HG03103 (cell line): ENCODE results near the gene RNF43.

Experiments
- ATAC-seq: cut with Tn5 transposase; IDR thresholded peaks from one replicate; pipeline ENCODE4 v1.9.1; 2021; ENCODE audit warnings: low read depth; ENCODE audit not compliant: unreplicated experiment

The RNF43 gene

GRCh38 chr17:58417300-58418092 is at the start of gene RNF43:
Gene RNF43 (minus strand): TSS chr17:58417534. CDS start chr17:58415577, 1,957 bp downstream.
- ATAC-seq: peak; percentile 96

GRCh38 chr17:58455491-58455890 is 38.2 kb upstream of the RNF43 start:
- ATAC-seq: no peak

DNA sequence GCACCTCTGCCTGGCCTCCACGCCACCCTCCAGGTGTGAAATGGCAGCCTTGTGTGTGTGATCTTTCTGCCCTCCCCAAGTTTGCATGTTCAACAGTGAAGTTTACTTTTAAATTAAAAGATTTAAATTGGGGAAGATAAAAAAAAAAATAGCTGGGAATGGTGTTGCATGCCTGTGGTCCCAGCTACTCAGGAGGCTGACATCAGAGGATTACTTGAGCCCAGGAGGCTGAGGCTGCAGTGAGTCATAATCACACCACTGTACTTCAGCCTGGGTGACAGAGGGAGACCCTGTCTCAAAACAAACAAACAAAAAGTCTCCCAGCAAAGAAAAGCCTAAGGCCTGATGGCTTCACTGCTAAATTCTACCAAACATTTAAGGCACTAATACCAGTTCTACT is 35.4 kb upstream of the RNF43 start:
- no peak for ATAC-seq

GRCh38 chr17:58447039-58447975 is 30.0 kb upstream of the RNF43 start:
- ATAC-seq: no peak

GRCh38 chr17:58446086-58446485 is 28.8 kb upstream of the RNF43 start:
- ATAC-seq: no peak

GRCh38 chr17:58436805-58437239 is 19.5 kb upstream of the RNF43 start:
- no peak for ATAC-seq

DNA sequence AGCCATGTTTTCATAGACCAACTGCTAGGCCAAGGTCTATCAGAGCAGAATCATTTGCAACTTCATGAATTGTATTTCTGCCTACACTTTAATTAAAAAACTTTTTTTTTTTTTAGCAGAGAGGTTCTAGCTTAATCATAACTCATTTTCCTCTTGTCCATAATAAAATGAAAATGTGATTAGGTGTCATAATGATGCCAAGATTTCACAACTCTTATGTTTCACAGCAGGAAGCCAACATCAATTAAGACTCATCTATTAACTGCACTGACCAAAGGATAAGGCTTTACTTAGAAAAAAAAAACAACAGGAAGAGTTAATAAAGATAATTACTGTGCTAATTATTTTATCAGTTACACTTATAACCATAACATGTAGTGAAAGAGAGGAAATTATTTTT is 18.9 kb upstream of the RNF43 start:
- no peak for ATAC-seq

DNA sequence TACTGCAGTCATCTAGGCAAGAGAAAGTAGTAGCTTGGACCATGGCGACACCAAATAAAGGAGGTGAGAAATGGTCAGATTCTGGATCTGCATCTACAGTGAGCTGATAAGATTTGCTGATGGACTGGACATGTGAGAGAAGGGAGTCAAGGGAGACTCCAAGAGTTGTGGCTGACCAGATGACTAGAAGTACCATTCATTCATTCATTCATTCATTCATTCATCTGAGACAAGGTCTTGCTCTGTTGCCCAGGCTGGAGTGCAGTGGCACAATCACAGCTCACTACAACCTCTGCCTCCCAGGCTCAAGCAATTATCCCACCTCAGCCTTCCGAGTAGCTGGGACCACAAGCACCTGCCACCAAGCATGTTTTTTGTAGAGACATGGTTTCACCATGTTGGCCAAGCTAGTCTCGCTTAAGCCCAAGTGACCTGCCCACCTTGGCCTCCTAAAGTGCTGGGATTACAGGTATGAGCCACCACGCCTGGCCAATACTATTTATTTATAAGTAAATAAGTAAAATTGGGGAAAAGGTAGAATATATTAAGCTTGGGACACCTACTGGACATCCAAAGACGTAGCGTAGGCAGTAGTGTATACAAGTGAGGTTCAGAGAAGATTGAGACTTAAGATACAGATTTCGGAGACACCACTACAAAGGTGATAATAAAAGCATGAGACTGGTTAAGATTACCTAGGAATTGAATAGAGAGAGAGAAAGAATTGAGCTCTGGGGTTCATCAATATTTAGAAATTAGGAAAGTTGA is 15.7 kb upstream of the RNF43 start:
- ATAC-seq: no peak

GRCh38 chr17:58427807-58428206 is 10.5 kb upstream of the RNF43 start:
- no peak for ATAC-seq

GRCh38 chr17:58421711-58422110 is 4.4 kb upstream of the RNF43 start:
- ATAC-seq: no peak

DNA sequence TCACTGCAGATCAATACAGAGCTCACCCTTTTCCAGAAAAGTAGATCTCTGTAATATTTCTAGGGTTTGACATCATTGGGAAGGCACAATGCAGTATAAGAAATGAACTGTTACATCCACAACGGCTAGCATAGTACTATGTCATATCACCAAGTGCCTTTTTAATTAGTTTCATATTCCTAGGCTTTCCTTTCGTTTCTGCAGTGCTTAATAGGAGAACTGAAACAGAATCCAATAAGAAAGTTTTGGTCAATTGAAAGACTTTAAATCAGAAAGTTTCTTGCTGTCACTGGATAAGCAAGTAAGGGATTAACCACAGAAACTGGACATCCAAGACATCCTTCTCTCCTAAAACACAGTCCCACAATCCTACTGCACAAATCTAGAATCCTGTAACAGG is 3.5 kb upstream of the RNF43 start:
- ATAC-seq: no peak

DNA sequence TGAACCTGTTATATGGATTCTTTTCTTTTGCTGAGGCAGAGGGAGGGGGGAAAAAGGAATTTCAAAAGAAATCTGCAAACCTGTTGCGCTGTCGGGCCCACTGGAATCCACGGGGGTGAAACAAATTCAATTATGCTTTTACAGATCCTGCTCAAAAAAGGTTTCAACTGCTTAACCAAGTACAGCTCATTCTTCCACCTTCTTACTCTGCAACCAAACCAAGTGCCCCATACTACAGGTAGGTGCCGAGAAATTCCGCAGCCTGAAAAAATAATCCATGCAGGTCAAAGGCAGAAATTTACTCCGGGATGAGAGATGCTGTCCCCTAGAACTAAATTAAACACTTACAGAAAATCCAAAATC is 416 bp downstream of the RNF43 start:
- no peak for ATAC-seq

DNA sequence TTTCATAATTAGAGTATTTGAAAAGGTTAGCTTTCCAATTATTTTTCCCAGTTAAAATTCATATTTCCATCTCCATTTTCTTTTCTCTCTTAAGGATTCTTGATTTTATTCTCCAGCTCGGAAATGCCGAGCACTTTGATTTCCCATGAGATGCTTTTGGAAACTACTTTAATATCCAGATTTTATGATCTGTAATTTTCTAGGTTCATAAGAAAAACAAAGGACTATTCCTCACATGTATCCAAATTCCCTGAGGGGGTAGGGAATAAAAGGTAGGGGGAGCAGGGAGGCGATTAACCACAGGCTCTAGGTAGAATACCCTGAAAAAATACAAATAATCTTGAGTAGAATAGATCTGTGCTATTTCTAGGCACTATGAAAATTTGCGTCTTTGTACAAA is 938 bp downstream of the RNF43 start:
- ATAC-seq: no peak

- no peak for ATAC-seq
These were observed 1.8 kb downstream of the RNF43 start for GRCh38 chr17:58415371-58416055.

DNA sequence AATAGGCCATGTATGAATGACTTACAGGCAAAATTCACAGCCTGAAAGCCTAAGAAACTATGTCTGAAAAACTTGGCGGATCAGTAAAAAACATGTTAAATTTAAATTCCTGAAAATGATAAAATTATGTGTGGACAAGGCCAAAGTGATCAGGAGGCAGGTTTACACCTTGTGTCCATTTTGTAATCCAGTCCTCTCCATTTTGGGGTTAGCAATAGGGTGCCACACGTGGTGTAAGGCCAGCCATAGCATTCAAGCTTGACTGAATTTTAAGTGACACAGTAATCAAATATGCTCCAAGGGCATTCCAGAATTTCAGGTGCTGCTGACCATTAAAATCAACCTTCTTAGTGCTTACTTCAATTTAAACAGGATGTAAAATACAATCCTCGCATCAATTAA is 2.7 kb downstream of the RNF43 start:
- ATAC-seq: no peak

- no peak for ATAC-seq
These were observed 3.6 kb downstream of the RNF43 start for GRCh38 chr17:58413684-58414083.

DNA sequence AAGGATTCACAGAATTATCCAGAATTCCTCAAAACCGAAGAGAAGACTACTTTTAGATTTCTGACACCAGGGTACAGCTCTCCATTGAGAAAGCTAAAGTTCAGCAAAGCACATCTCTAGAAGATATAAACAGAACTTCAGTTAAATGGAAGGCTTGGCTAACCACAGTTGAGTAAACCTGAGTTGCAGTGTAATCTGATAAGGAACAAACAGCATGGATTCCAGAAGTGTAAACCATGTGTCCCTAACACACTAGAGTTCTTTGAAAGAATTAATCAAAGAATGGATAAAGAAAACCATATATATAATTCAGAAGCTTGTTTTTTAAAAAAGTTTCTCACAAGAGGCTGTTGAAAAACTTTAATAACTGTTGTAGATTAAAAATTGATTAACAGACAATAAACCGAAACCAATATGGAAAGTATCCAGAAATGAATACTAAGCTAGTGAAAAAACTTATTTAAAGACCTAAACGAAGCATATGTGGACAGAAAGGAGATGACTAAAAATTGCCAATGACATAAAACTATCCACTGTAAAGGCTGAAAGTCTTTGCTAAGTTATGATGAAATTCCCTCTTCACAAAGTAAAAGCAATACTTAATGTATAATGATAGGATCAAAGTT is 4.3 kb downstream of the RNF43 start:
- ATAC-seq: no peak

GRCh38 chr17:58412064-58412703 is 5.2 kb downstream of the RNF43 start:
- no peak for ATAC-seq

GRCh38 chr17:58411408-58411894 is 5.9 kb downstream of the RNF43 start:
- no peak for ATAC-seq
